DMS53 (cell line): ENCODE measurements around the gene FOXD3.

Experiments
- DNase-seq: peaks from one replicate; lab custom pipeline; 2025; lab: John Stamatoyannopoulos, UW

FOXD3 gene

GRCh38 chr1:63362073-63362472 is 39.7 kb downstream of the FOXD3 start:
- DNase-seq = no peak

- peak; percentile 14 for DNase-seq
Measured at GRCh38 chr1:63362578-63362977, 40.2 kb downstream of the FOXD3 start.

GRCh38 chr1:63363014-63363413 is 40.6 kb downstream of the FOXD3 start:
- DNase-seq = no peak

- no peak for DNase-seq
Measured at GRCh38 chr1:63366908-63367214, 44.5 kb downstream of the FOXD3 start.

- DNase-seq = peak; percentile 99
Measured at GRCh38 chr1:63367215-63368103, 45.1 kb downstream of the FOXD3 start, which contains the start of gene ALG6. ALG6 (plus strand) TSS chr1:63367627; CDS start chr1:63370978, 3,351 bp downstream.

- DNase-seq = no peak
Measured at GRCh38 chr1:63368131-63368530, 45.8 kb downstream of the FOXD3 start.
